Keratinocyte (primary cell): ENCODE data around the gene TLCD3A.

Source experiments
- EZH2 ChIP-seq: IDR thresholded peaks from one replicate; pipeline ENCODE4 v1.6.1; 2012; ENCODE audit warnings: inconsistent platforms, mild to moderate bottlenecking, low read length, moderate library complexity
- TF ChIP-seq, protein P1 (sequence below), 3 experiments: IDR thresholded peaks in 1 of 3; conservative IDR thresholded peaks in 1 of 3; optimal IDR thresholded peaks in 1 of 3; 2 replicates in 2 of 3; 3 replicates in 1 of 3; pipeline versions ENCODE3 to v1.5.1; 2011; ENCODE audit warnings: low read length in 3 of 3, mild to moderate bottlenecking in 3 of 3, moderate library complexity in 2 of 3, control low read depth in 1 of 3, inconsistent platforms in 1 of 3; ENCODE audit not compliant: insufficient read depth in 2 of 3; ENCODE audit errors: extremely low read depth in 1 of 3

GRCh38 chr17:778096-778495, 45.7 kb downstream of the TLCD3A start:
- TF ChIP-seq, protein P1, sequence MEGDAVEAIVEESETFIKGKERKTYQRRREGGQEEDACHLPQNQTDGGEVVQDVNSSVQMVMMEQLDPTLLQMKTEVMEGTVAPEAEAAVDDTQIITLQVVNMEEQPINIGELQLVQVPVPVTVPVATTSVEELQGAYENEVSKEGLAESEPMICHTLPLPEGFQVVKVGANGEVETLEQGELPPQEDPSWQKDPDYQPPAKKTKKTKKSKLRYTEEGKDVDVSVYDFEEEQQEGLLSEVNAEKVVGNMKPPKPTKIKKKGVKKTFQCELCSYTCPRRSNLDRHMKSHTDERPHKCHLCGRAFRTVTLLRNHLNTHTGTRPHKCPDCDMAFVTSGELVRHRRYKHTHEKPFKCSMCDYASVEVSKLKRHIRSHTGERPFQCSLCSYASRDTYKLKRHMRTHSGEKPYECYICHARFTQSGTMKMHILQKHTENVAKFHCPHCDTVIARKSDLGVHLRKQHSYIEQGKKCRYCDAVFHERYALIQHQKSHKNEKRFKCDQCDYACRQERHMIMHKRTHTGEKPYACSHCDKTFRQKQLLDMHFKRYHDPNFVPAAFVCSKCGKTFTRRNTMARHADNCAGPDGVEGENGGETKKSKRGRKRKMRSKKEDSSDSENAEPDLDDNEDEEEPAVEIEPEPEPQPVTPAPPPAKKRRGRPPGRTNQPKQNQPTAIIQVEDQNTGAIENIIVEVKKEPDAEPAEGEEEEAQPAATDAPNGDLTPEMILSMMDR (optimal IDR thresholded peaks at IDR 0.05 in 1 of 3, IDR thresholded peaks at IDR 0.05 in 1 of 3, conservative IDR thresholded peaks at IDR 0.05 in 1 of 3; ENCODE audit: extremely low read depth in 1 of 3, insufficient read depth in 2 of 3, low read length in 3 of 3): no peak
- TF ChIP-seq EZH2: no peak
